NCI-H446 (cell line): ENCODE results near the gene FAM234A.
"Not testable (repeated sequence)": the region's sequence is repeated elsewhere in the genome, so short reads cannot be mapped to it uniquely, and the experiment has no call there.

Source experiments
- DNase-seq, 2 experiments: peaks; one replicate each; lab custom pipeline; 2025; lab: John Stamatoyannopoulos, UW

FAM234A gene, protein sequence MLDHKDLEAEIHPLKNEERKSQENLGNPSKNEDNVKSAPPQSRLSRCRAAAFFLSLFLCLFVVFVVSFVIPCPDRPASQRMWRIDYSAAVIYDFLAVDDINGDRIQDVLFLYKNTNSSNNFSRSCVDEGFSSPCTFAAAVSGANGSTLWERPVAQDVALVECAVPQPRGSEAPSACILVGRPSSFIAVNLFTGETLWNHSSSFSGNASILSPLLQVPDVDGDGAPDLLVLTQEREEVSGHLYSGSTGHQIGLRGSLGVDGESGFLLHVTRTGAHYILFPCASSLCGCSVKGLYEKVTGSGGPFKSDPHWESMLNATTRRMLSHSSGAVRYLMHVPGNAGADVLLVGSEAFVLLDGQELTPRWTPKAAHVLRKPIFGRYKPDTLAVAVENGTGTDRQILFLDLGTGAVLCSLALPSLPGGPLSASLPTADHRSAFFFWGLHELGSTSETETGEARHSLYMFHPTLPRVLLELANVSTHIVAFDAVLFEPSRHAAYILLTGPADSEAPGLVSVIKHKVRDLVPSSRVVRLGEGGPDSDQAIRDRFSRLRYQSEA

GRCh38 chr16:234468-235305 lies at the start of gene FAM234A:
Gene FAM234A, plus strand, starts transcription at chr16:234821. Its CDS starts 19,593 bp downstream, at chr16:254414.
- peak; percentile 85 to 93 for DNase-seq

- DNase-seq = no peak
Observed at GRCh38 chr16:185213-185612, 49.4 kb upstream of the FAM234A start.

DNA sequence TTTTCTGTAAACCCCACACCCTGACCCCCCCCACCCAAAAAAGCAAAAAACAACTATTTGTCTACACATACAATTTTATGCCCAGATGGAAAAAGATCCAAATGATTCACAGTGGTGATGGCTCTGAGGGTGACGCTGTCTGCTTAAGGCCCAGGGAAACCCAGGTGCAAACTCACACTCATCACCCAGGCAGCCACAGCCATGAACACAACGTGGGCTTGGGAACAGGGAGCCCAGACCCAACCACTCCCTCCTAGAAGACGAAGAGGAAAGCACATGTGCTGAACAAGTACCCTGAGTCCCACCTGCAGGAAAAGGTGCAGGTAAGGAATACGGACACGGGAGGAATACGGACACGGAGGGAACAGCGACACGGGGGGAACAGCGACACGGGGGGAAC lies 48.9 kb upstream of the FAM234A start:
- DNase-seq = no peak

GRCh38 chr16:187330-187729 lies 47.3 kb upstream of the FAM234A start:
- DNase-seq = no peak

- no peak for DNase-seq
Observed at GRCh38 chr16:188674-189073, 45.9 kb upstream of the FAM234A start.

DNA sequence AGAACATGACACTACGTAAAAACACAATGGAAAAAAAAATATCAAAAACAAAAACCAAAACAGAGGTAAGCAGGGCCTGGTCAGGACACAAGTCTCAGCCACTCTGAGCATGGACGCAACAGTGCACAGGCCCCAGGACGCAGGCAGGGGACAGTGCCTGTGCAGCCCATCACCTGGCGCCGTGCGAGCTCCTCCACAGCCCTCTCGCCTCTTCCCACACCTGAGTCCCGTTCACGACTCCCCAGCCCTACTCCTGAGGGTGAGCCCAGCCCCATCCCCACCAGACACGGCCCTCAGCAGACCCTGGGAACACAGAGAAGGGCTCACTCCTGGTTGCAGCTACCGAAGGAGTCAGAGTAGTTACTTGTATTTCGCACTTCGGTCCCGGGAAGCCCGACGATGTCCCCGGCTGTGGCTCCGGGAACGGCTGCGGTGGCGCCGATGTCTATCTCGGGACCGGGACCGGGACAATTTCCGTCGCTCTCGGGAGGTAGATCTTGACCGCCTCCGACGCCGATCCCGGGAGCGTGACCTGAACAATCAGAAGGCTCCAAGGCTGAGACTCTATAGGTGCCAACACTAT lies 44.9 kb upstream of the FAM234A start:
- DNase-seq = no peak

DNA sequence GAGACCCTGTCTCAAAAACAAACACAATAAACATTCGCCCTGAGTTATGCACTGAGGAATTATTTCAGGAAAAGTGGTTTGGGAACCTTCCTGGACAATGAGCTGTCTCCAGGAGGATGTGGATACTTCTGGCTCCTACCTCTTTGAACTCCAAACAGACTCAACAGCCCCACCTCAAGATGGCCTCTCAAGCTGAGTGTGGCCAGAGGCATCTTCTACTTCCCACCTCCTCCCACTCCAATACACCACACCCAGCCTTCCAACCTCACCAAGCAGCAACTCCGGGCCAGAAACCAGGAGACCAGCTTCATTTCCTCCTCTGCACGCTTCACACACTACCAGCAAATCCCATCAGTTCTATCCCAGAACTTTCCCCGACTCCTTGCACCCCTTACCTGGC lies 42.8 kb upstream of the FAM234A start:
- no peak for DNase-seq

DNA sequence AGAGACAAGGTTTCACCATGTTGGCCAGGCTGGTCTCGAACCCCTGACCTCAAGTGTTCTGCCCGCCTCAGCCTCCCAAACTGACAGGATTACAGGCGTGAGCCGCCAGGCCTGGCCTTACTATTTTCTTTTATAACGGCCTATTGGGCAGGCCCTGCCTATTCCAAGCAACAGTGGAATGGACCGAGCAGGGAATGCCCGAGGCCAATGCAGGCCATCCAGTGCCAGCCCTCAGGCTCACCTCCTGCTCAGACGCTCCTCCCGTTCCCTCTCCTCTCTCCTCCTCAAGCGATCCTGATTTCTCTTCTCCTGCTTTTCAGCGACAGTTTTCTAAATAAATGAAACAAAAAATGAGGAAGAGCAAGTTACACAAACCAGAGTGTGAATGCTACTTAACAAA lies 41.9 kb upstream of the FAM234A start:
- DNase-seq = no peak

GRCh38 chr16:193441-193840 lies 41.2 kb upstream of the FAM234A start:
- DNase-seq = no peak

DNA sequence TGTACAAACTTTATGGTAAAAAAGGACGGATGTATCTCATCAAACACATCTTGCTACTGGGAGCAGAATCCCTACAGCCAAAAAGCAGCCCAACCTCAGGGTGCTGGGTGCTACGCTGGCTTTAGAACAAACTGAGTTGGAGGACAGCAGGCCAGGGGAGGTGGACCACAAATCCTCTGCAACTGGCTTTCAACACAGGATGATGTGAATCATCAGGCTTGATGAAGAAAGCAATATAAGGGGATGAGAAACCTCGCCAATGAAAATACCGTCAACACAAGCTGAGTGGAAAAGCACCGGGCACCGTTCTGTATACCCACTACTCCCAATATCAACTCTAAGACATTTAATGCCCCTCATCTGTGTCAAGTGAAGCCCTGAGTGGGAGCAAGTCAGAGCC lies 40.1 kb upstream of the FAM234A start:
- no peak for DNase-seq

DNA sequence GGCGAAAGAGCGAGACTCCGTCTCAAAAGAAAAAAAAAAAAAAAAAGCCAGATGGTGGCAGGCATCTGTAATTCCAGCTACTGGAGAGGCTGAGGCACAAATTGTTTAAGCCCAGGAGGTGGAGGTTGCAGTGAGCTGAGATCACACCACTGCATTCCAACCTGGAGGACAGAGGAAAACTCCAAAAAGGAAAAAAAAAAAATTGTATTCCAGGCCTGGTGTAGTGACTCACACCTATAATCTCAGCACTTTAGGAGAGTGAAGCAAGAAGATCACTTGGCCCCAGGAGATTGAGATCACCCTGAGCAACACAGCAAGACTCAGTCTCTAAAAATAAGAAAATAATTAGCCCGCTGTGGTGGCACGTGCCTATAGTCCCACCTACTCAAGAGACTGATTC lies 34.2 kb upstream of the FAM234A start:
- no peak for DNase-seq

DNA sequence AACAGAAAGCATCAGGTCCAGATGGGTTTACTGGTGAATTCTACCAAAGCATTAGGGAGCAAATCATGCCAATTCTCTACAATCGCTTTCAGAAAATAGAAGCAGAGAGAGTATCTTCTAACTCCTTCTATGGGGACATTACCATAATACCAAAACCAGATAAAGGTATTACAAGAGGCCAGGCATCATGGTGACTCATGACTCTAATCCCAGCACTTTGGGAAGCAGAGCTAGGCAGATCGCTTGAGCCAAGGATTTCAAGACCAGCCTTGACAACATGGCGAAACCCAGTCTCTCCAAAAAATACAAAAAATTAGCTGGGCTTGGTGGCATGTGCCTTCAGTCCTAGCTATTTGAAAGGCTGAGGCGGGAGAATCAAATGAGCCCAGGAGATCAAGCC lies 31.4 kb upstream of the FAM234A start:
- no peak for DNase-seq

DNA sequence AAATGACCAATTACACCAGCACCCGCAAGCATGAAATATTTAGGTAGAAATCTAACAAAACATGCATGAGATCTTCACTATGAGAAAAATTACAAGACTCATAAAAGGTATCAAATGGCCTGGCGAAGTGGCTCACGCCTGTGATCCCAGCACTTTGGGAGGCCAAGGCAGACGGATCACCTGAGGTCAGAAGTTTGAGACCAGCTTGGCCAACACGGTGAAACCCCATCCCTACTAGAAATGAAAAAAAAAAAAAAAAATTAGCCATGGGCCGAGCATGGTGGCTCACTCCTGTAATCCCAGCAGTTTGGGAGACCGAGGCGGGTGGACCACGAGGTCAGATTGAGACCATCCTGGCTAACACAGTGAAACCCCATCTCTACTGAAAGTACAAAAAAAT lies 30.6 kb upstream of the FAM234A start:
- DNase-seq = not testable (repeated sequence)

DNA sequence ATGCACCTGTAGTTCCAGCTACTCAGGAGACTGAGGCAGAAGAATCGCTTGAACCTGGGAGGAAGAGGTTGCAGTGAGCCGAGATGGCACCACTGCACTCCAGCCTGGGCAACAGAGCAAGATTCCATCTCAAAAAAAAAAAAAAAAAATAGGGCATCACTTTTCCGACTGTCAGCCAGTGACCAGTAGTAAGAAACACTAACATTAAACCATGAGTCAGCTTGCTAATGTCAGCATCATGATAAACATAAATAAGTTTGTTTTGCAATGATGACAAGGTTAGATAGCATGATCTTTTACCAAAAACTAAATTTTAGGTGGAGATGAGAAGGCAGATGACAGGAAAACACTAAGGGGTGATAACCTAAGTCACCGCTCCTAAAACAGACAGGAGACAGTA lies 25.3 kb upstream of the FAM234A start:
- DNase-seq = not testable (repeated sequence)

DNA sequence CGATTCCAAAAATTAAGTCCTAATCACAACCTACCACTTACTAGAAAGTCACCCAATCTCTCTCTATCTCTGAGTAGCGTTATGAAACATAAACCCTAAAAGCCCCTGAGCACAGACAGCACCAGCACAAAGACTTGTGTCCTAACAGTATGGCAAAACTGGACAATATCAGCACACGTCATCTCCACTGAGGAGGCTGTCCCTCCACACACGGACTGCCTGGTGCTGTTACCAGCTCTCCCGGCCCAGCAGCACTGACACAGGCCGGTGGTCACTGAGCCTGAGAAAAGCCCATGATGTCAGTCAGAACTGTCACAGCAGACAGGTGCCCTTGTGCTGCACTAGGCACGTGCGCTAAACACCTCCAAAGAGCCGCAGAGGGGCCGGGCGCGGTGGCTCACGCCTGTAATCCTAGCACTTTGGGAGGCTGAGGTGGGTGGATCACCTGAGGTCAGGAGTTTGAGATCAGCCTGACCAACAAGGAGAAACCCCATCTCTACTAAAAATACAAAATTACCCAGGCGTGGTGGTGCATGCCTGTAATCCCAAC lies 22.9 kb upstream of the FAM234A start:
- not testable (repeated sequence) for DNase-seq

GRCh38 chr16:212999-213398 lies 21.6 kb upstream of the FAM234A start:
- DNase-seq = no peak

DNA sequence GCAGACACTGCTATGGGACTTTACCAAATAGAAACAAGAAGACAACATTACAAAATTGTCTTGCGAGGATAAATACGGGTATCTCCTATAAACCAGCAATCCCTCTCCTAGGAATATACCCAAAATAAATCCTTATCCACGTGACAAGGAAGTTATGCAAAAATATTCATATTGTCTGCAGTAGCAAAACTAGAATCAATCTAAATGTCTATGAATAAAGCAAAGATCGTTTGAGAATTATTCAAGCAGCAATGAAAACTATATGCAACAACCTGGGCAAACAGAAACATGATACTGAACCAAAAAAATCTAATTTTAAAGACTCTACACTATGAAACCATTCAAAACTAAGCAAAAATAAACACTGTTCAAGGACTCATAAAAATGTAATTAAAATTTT lies 14.6 kb upstream of the FAM234A start:
- DNase-seq = no peak

DNA sequence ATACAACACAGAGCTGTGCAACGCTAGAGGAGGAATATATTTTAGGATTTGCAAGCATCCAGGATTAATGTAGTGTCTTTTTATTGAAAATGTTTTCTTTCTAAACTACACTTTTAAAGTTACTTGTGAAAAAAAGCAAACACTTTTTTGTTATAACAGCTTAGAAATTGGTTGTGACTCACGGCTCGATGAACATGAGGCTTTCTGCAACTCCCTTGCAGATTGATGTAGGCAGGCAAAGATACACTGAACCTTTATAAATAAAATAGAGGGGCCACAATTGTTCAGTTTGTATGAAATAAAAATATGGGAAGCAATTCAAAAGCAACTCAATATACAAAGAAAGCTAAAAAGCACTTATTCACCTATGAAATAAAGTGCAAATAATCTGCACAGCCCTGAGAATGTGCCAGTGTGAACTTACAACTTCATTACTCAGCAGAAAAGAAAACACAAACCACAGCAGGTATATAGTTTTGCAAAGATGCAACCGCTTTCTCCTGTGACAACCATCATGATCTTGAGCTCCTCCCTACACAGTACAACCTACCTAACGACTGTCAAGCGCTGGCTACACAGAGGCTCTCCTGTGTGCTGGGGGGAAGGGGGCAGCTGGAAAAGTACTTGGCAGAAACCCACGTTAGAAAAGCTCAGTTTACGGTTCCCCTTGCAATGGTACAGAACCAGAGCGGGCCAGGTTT lies 6.3 kb upstream of the FAM234A start:
- peak in 1 of 2 experiments; percentile 37 for DNase-seq

- DNase-seq = peak; percentile 62 to 89
Observed at GRCh38 chr16:228852-229730, 5.5 kb upstream of the FAM234A start, which contains the start of gene LUC7L. Gene LUC7L, minus strand, starts transcription at chr16:229449. Its CDS starts 110 bp downstream, at chr16:229339.

- no peak for DNase-seq
Observed at GRCh38 chr16:229731-230281, 4.8 kb upstream of the FAM234A start.
